ENCODE measurements around the gene CAMK1D.
"Not testable (repeated sequence)": the region's sequence is repeated elsewhere in the genome, so short reads cannot be mapped to it uniquely, and the experiment has no call there.

The CAMK1D gene

GRCh38 chr10:12843296-12843945 is 494.1 kb downstream of the CAMK1D start:
- no peak overlapping the region for H3K27ac ChIP-seq
- no peak for DNase-seq (ENCODE audit: low read depth, low spot score)

DNA sequence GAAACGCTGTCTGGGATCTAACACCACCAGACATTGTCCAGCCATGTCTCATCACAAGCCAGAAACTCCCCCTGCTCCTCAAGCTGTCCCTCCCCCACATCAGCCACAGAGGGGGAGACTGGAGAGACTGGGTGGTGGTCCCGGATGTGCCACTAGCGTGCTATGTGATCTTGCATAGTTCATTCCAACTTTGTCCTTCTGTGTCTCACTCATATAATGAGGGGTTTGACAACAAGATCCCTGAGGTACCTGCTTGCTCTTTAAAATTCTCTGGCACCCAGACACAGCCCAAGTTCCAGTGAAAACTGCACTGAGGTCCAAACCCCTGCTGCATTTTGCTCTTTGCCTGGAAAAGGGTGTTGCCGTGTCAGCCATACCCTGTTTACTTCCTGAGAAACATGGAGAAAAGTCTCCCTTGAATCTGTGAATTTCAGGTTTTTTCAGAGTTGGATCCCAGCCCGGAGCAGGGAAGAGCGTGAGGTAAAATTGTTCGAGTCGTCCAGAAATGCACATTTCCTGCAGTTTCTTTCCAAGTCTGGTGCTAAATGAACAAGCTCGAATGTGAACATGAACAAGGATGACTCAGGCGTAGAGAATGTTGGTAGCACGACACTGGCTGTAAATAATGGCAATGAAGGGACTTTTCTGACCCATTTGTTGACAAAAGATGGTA is 495.6 kb downstream of the CAMK1D start:
- peak overlapping the region; percentile 60 for H3K27ac ChIP-seq
- DNase-seq (ENCODE audit: low read depth, low spot score) = no peak

DNA sequence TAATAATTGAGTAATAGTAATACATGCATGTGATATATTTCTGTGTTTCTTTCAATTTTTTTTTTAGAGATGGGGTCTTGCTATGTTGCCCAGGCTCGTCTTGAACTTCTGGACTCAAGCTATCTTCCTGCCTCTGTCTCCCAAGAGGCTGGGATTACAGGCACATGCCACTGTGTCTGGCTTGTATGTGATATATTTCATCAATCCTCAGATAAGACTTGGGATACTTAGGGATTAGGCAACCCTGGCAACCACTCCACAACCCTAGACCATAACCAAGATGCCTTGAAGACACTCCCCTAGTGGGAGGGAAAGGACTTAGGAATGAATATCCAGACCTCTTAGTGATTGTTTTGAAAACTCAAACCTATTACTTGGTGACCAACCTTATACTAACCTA is 497.4 kb downstream of the CAMK1D start:
- no peak for DNase-seq (ENCODE audit: low read depth, low spot score)
- no peak overlapping the region for H3K27ac ChIP-seq

DNA sequence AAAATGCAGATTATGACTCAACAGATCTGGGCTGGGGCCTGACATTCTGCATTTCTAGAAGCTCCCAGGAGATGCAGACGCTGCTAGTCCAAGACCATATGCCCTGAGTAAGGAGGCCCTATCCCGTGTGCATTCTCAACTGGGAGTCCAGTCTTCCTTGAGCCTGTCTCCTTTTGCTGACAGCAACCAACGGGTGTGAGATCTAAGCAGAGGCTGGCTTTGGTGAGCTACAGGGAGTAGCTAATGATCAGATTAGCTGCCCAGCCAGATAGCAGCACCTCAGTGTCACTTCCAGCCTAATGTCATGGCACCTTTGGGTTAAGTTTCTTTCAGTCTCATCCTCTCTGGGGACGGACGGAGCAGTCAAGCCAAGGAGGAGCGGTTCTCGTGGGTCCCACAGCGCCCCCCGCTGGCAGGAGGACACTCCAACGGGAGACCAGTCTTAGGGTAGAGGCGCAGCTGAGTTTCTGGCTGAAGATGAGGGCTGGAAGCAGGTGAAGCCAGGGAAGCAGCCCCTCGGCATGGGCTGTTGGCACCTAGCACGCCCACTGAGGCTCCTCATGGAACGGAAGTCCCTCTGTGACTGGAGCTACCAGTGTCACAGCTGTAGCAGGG is 498.1 kb downstream of the CAMK1D start:
- no peak for DNase-seq (ENCODE audit: low read depth, low spot score)
- H3K27ac ChIP-seq = no peak overlapping the region

DNA sequence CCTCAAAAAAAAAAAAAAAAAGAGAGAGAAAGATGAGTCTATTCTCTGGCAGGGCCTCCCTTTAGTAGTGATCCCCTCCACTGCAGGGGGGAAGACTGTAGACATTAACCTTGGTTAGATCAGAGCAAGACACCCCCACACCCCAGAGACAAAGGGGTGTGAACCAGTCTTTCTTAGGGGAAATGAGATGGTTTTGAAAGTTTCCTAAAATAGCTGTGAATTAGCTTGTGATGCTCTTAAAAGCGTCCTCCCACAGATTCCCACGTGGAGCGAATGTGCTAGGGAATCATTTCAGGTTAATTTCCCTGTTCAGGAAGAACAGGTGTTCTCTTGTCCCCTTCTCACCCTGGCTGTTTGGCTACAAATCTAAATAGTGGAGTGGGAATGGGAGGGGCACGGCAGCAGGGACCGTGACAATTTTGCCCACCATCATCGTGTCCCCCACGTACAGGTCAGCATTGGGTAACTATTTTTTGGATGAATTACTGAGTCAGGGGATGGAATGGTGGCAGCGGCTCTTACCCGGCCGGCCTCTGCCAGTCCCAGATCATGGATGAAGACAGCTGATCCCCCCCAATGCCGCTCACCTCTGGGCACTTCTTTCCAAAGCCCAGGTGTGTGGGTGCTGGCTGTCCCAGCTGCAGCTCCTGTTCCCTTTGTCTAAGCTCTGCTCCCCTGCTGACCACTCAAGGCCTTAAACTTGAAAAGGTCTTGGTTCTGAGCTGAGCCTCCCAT is 499.3 kb downstream of the CAMK1D start:
- no peak for DNase-seq (ENCODE audit: low read depth, low spot score)
- H3K27ac ChIP-seq = peak overlapping the region; percentile 50

- peak; percentile 45 for DNase-seq (ENCODE audit: low read depth, low spot score)
- H3K27ac ChIP-seq = peak overlapping the region; percentile 50
Observed at GRCh38 chr10:12849319-12850181, 500.2 kb downstream of the CAMK1D start.

DNA sequence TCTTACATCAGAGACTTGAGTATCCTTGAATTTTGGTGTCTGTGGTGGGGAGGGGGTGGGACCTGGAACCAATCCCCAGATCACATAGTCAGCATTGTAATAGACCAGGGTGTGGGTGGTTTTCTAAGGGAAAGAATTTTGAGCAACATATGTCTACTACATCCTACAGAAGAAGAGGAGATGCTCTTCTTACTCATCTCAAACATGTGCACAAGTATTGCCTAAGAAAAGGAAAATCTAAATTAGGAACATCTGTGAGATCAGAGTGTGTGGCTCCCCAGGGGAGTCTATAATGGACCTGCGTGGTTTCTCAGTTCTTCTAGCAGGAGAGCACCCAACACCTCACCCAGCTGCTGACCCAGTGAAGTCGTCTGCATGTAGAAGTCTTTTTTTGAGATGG is 503.3 kb downstream of the CAMK1D start:
- DNase-seq (ENCODE audit: low read depth, low spot score) = no peak
- no peak overlapping the region for H3K27ac ChIP-seq

DNA sequence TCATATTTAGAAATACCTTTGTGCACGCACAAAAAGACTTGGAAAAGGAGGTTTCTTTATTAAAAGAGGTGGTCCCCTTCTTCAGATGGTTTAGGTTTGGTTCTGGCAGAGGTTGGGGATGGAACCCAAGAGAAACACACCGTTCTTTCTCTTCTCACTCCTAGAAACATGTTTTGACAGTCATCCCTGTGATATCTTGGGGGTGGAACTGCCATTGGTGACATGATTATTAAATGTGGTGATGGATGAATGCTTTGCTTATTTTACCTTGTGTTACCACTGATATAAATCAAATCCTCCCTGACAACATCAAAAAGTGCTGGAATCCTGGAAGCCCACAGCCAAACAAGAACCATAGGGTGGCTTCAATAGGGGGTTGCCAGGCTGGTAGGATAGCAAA is 505.6 kb downstream of the CAMK1D start:
- DNase-seq (ENCODE audit: low read depth, low spot score) = no peak
- no peak overlapping the region for H3K27ac ChIP-seq

GRCh38 chr10:12862459-12862858 is 513.1 kb downstream of the CAMK1D start:
- H3K27ac ChIP-seq = no peak overlapping the region
- DNase-seq (ENCODE audit: low read depth, low spot score) = no peak

DNA sequence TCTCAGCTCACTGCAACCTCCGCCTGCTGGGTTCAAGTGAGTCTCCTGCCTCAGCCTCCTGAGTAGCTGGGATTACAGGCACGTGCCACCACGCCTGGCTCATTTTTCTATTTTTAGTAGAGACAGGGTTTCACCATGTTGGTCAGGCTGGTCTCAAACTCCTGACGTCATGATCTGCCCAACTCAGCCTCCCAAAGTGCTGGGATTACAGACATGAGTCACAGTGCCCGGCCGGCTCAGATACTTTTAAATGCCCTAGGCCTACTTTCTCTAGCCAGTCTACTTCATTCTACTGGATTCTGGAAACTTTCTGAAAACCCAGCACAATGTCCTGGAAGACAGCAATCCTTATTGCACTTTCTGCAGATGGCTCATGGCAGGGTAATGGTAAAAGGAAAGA is 516.2 kb downstream of the CAMK1D start:
- not testable (repeated sequence) for H3K27ac ChIP-seq; DNase-seq (ENCODE audit: low read depth, low spot score)

- H3K27ac ChIP-seq = no peak overlapping the region
- no peak for DNase-seq (ENCODE audit: low read depth, low spot score)
Observed at GRCh38 chr10:12868229-12868628, 518.9 kb downstream of the CAMK1D start.

- no peak overlapping the region for H3K27ac ChIP-seq
- DNase-seq (ENCODE audit: low read depth, low spot score) = no peak
Observed at GRCh38 chr10:12869427-12869826, 520.1 kb downstream of the CAMK1D start.

- no peak for DNase-seq (ENCODE audit: low read depth, low spot score)
- no peak overlapping the region for H3K27ac ChIP-seq
Observed at GRCh38 chr10:12872577-12872976, 523.2 kb downstream of the CAMK1D start.

DNA sequence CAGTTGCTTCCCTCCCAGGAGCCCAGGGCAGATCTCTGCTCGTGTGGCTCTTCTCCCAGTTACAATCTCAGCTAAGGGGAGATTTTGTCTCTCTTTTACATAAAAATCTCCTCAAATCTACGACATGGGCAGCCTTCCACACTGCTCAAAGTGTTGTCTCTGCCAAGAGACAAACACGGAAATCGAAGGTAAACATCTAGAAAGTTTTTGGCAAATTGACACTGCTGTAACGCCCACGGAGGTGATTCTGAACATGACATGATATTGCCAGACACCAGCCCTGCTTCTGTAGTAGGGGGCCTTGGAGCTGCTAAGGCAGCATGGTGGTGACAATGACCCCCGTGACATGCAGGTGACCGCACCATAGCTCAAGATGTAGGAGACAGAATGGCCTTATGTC is 523.8 kb downstream of the CAMK1D start:
- no peak overlapping the region for H3K27ac ChIP-seq
- no peak for DNase-seq (ENCODE audit: low read depth, low spot score)

GRCh38 chr10:12874501-12874900 is 525.2 kb downstream of the CAMK1D start:
- no peak for DNase-seq (ENCODE audit: low read depth, low spot score)
- no peak overlapping the region for H3K27ac ChIP-seq

DNA sequence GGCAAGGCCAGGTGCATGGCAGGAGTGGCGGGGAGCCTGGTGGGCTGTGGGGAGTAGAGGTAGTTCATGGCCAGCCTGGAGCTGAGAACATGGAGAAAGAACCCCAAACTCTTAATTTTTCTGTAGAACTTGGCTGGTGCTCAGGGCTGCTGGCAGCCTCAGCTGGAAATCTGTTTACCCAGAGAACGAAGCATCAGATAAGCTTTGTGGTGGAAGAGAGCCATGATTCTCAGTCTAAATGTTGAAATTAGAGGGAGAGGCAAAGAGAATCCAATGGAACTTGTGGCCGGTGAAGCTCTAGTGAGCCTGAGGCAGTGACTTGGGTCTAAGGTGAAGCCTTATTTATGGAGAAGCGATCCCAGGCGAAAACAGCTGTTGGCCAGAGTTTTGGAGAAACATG is 525.8 kb downstream of the CAMK1D start:
- no peak for DNase-seq (ENCODE audit: low read depth, low spot score)
- H3K27ac ChIP-seq = no peak overlapping the region

DNA sequence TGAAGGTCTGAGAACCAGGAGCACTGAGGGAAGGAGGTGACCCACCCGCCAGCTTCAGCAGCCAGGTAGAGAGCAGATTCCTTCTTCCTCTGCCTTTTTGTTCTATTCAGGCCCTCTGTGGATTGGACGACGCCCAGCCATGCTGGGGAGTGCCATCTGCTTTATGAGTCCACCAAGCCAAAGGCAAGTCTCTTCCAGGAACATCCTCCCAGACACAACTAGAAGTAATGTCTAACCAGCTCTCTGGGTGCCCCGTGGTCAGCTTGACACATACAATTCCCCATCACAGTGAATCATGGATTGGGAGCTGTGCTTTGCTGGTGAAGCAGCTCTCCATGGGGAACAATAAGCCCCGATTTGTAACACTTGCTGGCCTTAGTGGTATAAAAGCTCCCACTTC is 526.9 kb downstream of the CAMK1D start:
- H3K27ac ChIP-seq = no peak overlapping the region
- no peak for DNase-seq (ENCODE audit: low read depth, low spot score)

- H3K27ac ChIP-seq = no peak overlapping the region
- DNase-seq (ENCODE audit: low read depth, low spot score) = no peak
Observed at GRCh38 chr10:12877150-12877549, 527.8 kb downstream of the CAMK1D start.

- DNase-seq (ENCODE audit: low read depth, low spot score) = no peak
- no peak overlapping the region for H3K27ac ChIP-seq
Observed at GRCh38 chr10:12880423-12880822, 531.1 kb downstream of the CAMK1D start.

- no peak overlapping the region for H3K27ac ChIP-seq
- no peak for DNase-seq (ENCODE audit: low read depth, low spot score)
Observed at GRCh38 chr10:12884851-12885250, 535.5 kb downstream of the CAMK1D start.
